HUES48 (cell line): ENCODE data around the gene PAX5.

Source experiments
- H3K27ac ChIP-seq: one replicate; pipeline ENCODE4 v1.7.0; 2013; ENCODE audit warnings: low read depth, low read length, inconsistent platforms
- H3K27me3 ChIP-seq: 2 replicates; pipeline ENCODE4 v1.6.1; 2013; ENCODE audit warnings: mild to moderate bottlenecking, low read length; ENCODE audit not compliant: control insufficient read depth, insufficient read depth
- H3K36me3 ChIP-seq: 2 replicates; pipeline ENCODE4 v1.6.1; 2013; ENCODE audit warnings: low read length; ENCODE audit not compliant: control insufficient read depth, insufficient read depth
- H3K4me1 ChIP-seq: 2 replicates; pipeline ENCODE4 v1.6.1; 2013; ENCODE audit warnings: mild to moderate bottlenecking, low read length; ENCODE audit not compliant: control insufficient read depth, insufficient read depth
- H3K4me3 ChIP-seq: 2 replicates; pipeline ENCODE4 v1.5.1; 2013; ENCODE audit warnings: mild to moderate bottlenecking, low read depth, low read length
- H3K9ac ChIP-seq: 2 replicates; pipeline ENCODE4 v1.6.1; 2013; ENCODE audit warnings: mild to moderate bottlenecking, low read depth, low read length, moderate library complexity
- H3K9me3 ChIP-seq: 2 replicates; pipeline ENCODE4 v1.6.1; 2013; ENCODE audit warnings: low read length; ENCODE audit not compliant: control insufficient read depth, insufficient read depth

PAX5 gene

GRCh38 chr9:37029776-37030610 lies 4.1 kb downstream of the PAX5 start:
- Histone ChIP-seq H3K9me3 (no peaks in the 10 kb centered on the region), H3K27ac (no peak overlapping the region), H3K4me1 (peaks cover 32% of the 10 kb centered on the region), H3K27me3 (peaks cover 98% of the 10 kb centered on the region), H3K9ac (no peak overlapping the region), H3K36me3 (no peaks in the 10 kb centered on the region), H3K4me3 (peak overlapping the region; percentile 59)

GRCh38 chr9:37029304-37029775 lies 4.7 kb downstream of the PAX5 start:
- Histone ChIP-seq H3K4me1 (peaks cover 31% of the 10 kb centered on the region), H3K27me3 (peaks cover 98% of the 10 kb centered on the region), H3K36me3 (no peaks in the 10 kb centered on the region), H3K9me3 (no peaks in the 10 kb centered on the region), H3K27ac (no peak overlapping the region), H3K9ac (no peak overlapping the region), H3K4me3 (peak overlapping the region; percentile 59)

DNA sequence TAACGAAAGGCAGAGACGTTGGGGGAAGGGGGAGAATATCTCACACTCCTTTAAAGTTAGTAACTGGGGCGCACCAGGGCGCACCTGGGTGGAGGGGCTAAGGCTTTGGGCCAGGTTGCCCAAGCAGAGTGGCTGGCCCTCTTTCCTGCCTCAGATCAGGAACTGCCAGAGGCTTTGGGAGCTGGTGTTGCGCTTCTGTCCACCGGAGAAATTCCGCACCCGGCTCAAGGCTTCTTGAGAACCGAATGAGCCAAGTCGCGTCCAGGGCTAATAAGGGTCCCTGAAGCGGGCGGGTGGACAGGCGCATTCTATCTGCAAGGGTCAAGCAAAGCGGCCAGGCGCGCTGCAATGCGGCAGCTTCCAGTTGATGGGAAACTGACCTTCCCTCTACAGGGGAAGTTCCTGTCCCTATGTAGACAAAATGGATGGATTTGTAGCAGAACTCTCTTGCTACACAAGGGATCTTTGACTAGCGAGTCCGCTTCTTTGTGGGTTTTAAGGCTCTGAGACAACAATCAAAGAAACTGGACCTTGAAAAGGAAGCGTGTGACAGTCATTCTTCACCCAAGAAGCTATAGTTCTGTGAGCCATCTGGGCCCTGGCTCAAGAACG lies 5.5 kb downstream of the PAX5 start:
- Histone ChIP-seq H3K4me3 (peak overlapping the region; percentile 59), H3K27ac (no peak overlapping the region), H3K9ac (no peak overlapping the region), H3K36me3 (no peaks in the 10 kb centered on the region), H3K4me1 (peaks cover 28% of the 10 kb centered on the region), H3K9me3 (no peaks in the 10 kb centered on the region), H3K27me3 (peaks cover 98% of the 10 kb centered on the region)

- peak overlapping the region; percentile 59 for H3K4me3 ChIP-seq
These were observed 6.3 kb downstream of the PAX5 start for GRCh38 chr9:37027582-37028419.

GRCh38 chr9:37026931-37027581 lies 7.0 kb downstream of the PAX5 start:
- Histone ChIP-seq H3K27me3 (peaks cover 98% of the 10 kb centered on the region), H3K4me3 (peak overlapping the region; percentile 56), H3K9me3 (no peaks in the 10 kb centered on the region), H3K9ac (no peak overlapping the region), H3K4me1 (peaks cover 28% of the 10 kb centered on the region), H3K27ac (no peak overlapping the region), H3K36me3 (no peaks in the 10 kb centered on the region)

More at GRCh38 chr9:37027582-37028419, 6.3 kb downstream of the PAX5 start:
- Histone ChIP-seq H3K9me3 (no peaks in the 10 kb centered on the region), H3K27me3 (peaks cover 98% of the 10 kb centered on the region), H3K27ac (no peak overlapping the region), H3K36me3 (no peaks in the 10 kb centered on the region), H3K4me1 (peaks cover 28% of the 10 kb centered on the region), H3K9ac (no peak overlapping the region)

DNA sequence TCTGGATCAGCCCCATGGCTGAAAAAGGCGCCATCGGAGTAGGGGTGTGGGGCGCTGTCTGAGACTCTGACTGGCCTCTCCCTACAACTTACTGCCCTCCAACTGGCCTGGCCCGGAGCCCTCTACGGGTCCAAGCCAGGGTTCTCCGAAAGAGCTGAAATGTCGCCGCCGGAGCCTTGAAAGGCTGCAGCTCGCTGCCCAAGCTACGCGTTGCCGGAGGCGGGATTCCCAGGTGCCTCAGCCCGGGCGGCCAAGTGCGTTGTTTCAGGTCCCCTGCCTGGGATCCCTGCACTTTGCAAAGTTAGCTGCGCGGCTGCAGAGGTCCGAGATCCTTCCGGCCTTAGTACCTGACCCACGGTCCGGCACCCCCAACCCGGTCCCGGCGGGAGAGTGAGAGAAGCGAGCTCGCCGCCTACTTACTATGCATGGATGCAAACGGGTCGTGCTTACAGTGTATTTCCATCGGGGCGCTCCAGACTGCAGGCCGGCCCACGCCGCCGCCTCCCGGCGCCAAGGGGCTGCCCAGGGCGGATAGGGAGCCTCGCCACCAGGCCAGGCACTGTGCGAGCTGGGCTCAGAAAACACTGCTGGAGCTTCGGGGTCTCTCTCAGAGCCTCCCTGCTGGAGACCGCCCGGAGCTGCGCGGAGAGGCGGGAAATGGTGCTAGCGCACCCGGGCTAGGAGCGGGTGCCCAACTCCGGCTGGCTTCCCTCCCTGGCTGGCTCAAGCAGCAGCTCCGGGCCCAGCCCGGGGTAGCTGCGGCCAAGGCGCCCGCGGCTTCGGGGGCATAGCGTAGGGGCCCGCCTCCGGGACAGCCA lies 7.7 kb downstream of the PAX5 start:
- Histone ChIP-seq H3K27ac (no peak overlapping the region), H3K36me3 (no peaks in the 10 kb centered on the region), H3K4me3 (peak overlapping the region; percentile 56), H3K27me3 (peaks cover 98% of the 10 kb centered on the region), H3K9ac (no peak overlapping the region), H3K9me3 (no peaks in the 10 kb centered on the region), H3K4me1 (peaks cover 28% of the 10 kb centered on the region)

- Histone ChIP-seq H3K9ac (no peak overlapping the region), H3K9me3 (no peaks in the 10 kb centered on the region), H3K36me3 (no peaks in the 10 kb centered on the region), H3K27ac (no peak overlapping the region), H3K27me3 (peaks cover 98% of the 10 kb centered on the region), H3K4me1 (peaks cover 28% of the 10 kb centered on the region), H3K4me3 (peak overlapping the region; percentile 56)
These were observed 8.3 kb downstream of the PAX5 start for GRCh38 chr9:37025823-37026112.

DNA sequence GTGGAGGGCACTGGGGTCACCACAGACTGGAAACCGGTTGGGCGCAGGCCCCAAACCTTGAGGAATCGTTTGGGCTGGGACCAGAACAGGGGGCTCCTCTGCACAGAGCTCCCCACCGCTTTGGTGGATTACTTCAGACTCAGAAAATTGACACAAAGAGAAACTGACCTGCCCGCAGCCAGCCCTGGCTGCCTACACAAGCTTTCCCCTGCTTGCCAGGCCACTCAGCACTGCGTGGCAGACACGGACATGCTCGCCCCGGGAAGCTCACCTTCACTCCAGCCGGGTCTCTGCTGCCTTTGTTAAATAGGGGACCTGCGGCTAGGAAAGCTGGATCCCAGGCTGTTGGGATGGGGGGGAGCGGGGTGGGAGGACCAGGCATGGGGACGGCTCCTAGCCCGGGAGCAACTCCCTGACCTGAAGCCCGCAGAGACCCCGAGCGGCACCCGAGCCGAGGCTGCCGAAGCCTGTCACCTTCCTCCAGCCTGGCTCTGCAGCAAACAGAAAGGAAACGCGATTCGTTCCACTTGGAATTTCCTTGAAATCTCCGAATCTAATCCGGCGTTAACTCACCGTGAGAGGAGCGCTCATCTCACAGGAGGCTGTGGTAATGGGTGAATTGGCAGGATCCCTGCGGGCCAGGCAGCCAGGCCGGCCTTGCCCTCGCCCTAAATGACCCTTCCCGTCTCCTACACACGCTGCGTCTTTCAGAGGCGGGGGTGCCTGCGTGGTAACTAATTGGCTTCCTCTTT lies 8.8 kb downstream of the PAX5 start:
- peaks cover 98% of the 10 kb centered on the region for H3K27me3 ChIP-seq
- H3K27ac ChIP-seq, result no peak overlapping the region
- H3K9ac ChIP-seq, result no peak overlapping the region
- no peaks in the 10 kb centered on the region for H3K36me3 ChIP-seq
- peak overlapping the region; percentile 56; the same call in 1 of the 2 replicates for H3K4me3 ChIP-seq
- no peaks in the 10 kb centered on the region for H3K9me3 ChIP-seq
- peaks cover 24% of the 10 kb centered on the region for H3K4me1 ChIP-seq

DNA sequence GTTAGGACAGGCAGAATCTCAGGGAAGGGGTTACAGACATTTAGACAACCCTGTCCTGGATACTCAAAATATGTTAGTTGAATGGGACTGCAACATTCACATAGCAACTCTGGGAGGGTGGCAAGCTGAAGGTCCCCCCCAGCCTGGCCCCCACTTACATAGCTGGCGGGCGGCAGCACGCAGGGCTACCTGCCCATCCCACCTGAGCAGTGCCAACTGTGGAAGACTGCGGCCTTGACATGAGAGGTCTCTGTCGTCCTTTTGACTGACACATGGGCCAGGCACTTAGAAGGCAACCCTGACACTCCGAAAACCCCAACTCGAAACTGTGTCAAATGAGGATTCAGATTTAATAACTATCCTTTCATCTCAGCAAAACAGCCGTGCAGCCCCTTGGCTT lies 16.5 kb downstream of the PAX5 start:
- H3K9ac ChIP-seq, result no peak overlapping the region
- no peaks in the 10 kb centered on the region for H3K9me3 ChIP-seq
- H3K27ac ChIP-seq, result no peak overlapping the region
- no peaks in the 10 kb centered on the region for H3K4me1 ChIP-seq
- H3K4me3 ChIP-seq, result no peak overlapping the region
- H3K36me3 ChIP-seq, result no peaks in the 10 kb centered on the region
- H3K27me3 ChIP-seq, result peaks cover 47% of the 10 kb centered on the region
